Mesothelial cell of epicardium (in vitro differentiated cells): ENCODE data around the gene GRM4. TPM values are rescaled to one million over a fixed set of nuclear protein-coding genes. Genes with fewer than 3 reads are reported as not detected.

Experiments used
- DNase-seq, 2 experiments: peaks; one replicate each; pipeline ENCODE4 v3.0.0; 2021; ENCODE audit warnings: low spot score in 2 of 2; ENCODE audit not compliant: unreplicated experiment in 2 of 2
- H3K27ac Mint-ChIP-seq: 2 replicates; pipeline ENCODE4 v1.8.0; 2021; ENCODE audit warnings: mixed read lengths
- H3K27me3 Mint-ChIP-seq: 2 replicates; pipeline ENCODE4 v1.8.0; 2021; ENCODE audit warnings: low read depth, mixed read lengths
- H3K36me3 Mint-ChIP-seq: 2 replicates; pipeline ENCODE4 v1.8.0; 2021; ENCODE audit warnings: mixed read lengths
- H3K4me1 Mint-ChIP-seq: 2 replicates; pipeline ENCODE4 v1.8.0; 2021; ENCODE audit warnings: mixed read lengths
- H3K4me3 Mint-ChIP-seq: 2 replicates; pipeline ENCODE4 v1.8.0; 2021; ENCODE audit warnings: mild to moderate bottlenecking, moderate library complexity, mixed read lengths
- H3K9me3 Mint-ChIP-seq: 2 replicates; pipeline ENCODE4 v1.8.0; 2021; ENCODE audit warnings: mixed read lengths
- CTCF ChIP-seq: fragments of 200-600 bp; sonication (generic); IDR thresholded peaks from one replicate; pipeline ENCODE4 v1.5.0; 2021; ENCODE audit warnings: antibody characterized with exemption; ENCODE audit not compliant: unreplicated experiment
- total RNA-seq: library from RNA; stranded (reverse); gene quantifications from 3 replicates; pipeline ENCODE4 v1.2.1, GENCODE V29; 2021

Gene GRM4
- total RNA-seq, 1 donor from 2014 or later: 0.22 TPM

- peaks cover 19% of the 10 kb centered on the region for H3K27me3 Mint-ChIP-seq
- H3K4me1 Mint-ChIP-seq: no peaks in the 10 kb centered on the region
- no peaks in the 10 kb centered on the region for H3K9me3 Mint-ChIP-seq
- no peak overlapping the region for H3K4me3 Mint-ChIP-seq
- TF ChIP-seq CTCF: no peak
- H3K27ac Mint-ChIP-seq: no peak overlapping the region
- no peaks in the 10 kb centered on the region for H3K36me3 Mint-ChIP-seq
- DNase-seq: no peak
Observed at GRCh38 chr6:34096193-34096592, 49.7 kb downstream of the GRM4 start.

- no peak for TF ChIP-seq CTCF
- Mint-ChIP-seq H3K36me3 (no peaks in the 10 kb centered on the region), H3K27me3 (peaks cover 18% of the 10 kb centered on the region), H3K4me1 (no peaks in the 10 kb centered on the region), H3K4me3 (no peak overlapping the region), H3K27ac (no peak overlapping the region), H3K9me3 (no peaks in the 10 kb centered on the region)
- DNase-seq: no peak
Observed at GRCh38 chr6:34095741-34096140, 50.1 kb downstream of the GRM4 start.

GRCh38 chr6:34095136-34095505 lies 50.8 kb downstream of the GRM4 start:
- H3K36me3 Mint-ChIP-seq: no peaks in the 10 kb centered on the region
- no peaks in the 10 kb centered on the region for H3K4me1 Mint-ChIP-seq
- no peak overlapping the region for H3K4me3 Mint-ChIP-seq
- no peak for DNase-seq
- H3K27me3 Mint-ChIP-seq: peaks cover 18% of the 10 kb centered on the region
- TF ChIP-seq CTCF: no peak
- no peaks in the 10 kb centered on the region for H3K9me3 Mint-ChIP-seq
- no peak overlapping the region for H3K27ac Mint-ChIP-seq

GRCh38 chr6:34094474-34095135 lies 51.3 kb downstream of the GRM4 start:
- no peak for TF ChIP-seq CTCF
- H3K36me3 Mint-ChIP-seq: no peaks in the 10 kb centered on the region
- no peaks in the 10 kb centered on the region for H3K9me3 Mint-ChIP-seq

GRCh38 chr6:34093854-34094430 lies 51.9 kb downstream of the GRM4 start:
- Mint-ChIP-seq H3K4me3 (no peak overlapping the region), H3K4me1 (no peaks in the 10 kb centered on the region), H3K27me3 (peaks cover 18% of the 10 kb centered on the region), H3K27ac (no peak overlapping the region), H3K36me3 (no peaks in the 10 kb centered on the region), H3K9me3 (no peaks in the 10 kb centered on the region)
- DNase-seq: no peak
- TF ChIP-seq CTCF: no peak

More at GRCh38 chr6:34094474-34095135, 51.3 kb downstream of the GRM4 start:
- no peak overlapping the region for H3K27ac Mint-ChIP-seq
- H3K4me1 Mint-ChIP-seq: no peaks in the 10 kb centered on the region
- H3K27me3 Mint-ChIP-seq: peaks cover 18% of the 10 kb centered on the region
- no peak for DNase-seq
- no peak overlapping the region for H3K4me3 Mint-ChIP-seq

GRCh38 chr6:34093206-34093605 lies 52.7 kb downstream of the GRM4 start:
- H3K4me3 Mint-ChIP-seq: no peak overlapping the region
- no peak for DNase-seq
- H3K36me3 Mint-ChIP-seq: no peaks in the 10 kb centered on the region
- no peaks in the 10 kb centered on the region for H3K9me3 Mint-ChIP-seq
- no peaks in the 10 kb centered on the region for H3K4me1 Mint-ChIP-seq
- peaks cover 18% of the 10 kb centered on the region for H3K27me3 Mint-ChIP-seq
- no peak overlapping the region for H3K27ac Mint-ChIP-seq
- TF ChIP-seq CTCF: no peak
